GM23338 (cell line): ENCODE data around the gene RNF182. TPM values are rescaled to one million over a fixed set of nuclear protein-coding genes. Genes with fewer than 3 reads are reported as not detected.

Experiments used
- ATAC-seq: fragments of 200-7000 bp; cut with Tn5 transposase; 3 replicates; pipeline ENCODE4 v1.9.1; 2020
- DNase-seq: peaks from one replicate; pipeline ENCODE4 v3.0.0-alpha.2; 2015; ENCODE audit warnings: low spot score
- H2AFZ ChIP-seq: fragments of 200-600 bp; sonication (generic); 2 replicates; pipeline ENCODE4 v1.8.0; 2016; ENCODE audit warnings: antibody characterized with exemption, mild to moderate bottlenecking, moderate library complexity
- H3F3A ChIP-seq: fragments of 200-600 bp; sonication (generic); replicated peaks from 2 replicates; pipeline ENCODE4 v1.8.0; 2017; ENCODE audit warnings: antibody characterized with exemption, mixed run types, low read depth
- H3K27ac ChIP-seq: fragments of 200-600 bp; sonication (generic); 2 replicates; pipeline ENCODE4 v1.6.1; 2016; ENCODE audit warnings: low read depth
- H3K27me3 ChIP-seq: fragments of 200-600 bp; sonication (generic); 2 replicates; pipeline ENCODE4 v1.8.0; 2016; ENCODE audit warnings: mild to moderate bottlenecking, mixed run types, moderate library complexity; ENCODE audit not compliant: insufficient read depth
- H3K36me3 ChIP-seq: fragments of 200-600 bp; sonication (generic); 2 replicates; pipeline ENCODE4 v1.8.0; 2016; ENCODE audit warnings: mild to moderate bottlenecking; ENCODE audit not compliant: insufficient read depth
- H3K4me1 ChIP-seq: fragments of 200-600 bp; sonication (generic); 2 replicates; pipeline ENCODE4 v1.8.0; 2016; ENCODE audit warnings: mild to moderate bottlenecking, moderate library complexity; ENCODE audit not compliant: insufficient read depth
- H3K4me2 ChIP-seq: fragments of 200-600 bp; sonication (generic); 2 replicates; pipeline ENCODE4 v1.7.1; 2017; ENCODE audit warnings: mixed run types
- H3K4me3 ChIP-seq: fragments of 200-600 bp; sonication (generic); 2 replicates; pipeline ENCODE4 v1.6.1; 2016; ENCODE audit warnings: mixed run types
- H3K79me2 ChIP-seq: fragments of 200-600 bp; sonication (generic); replicated peaks from 2 replicates; pipeline ENCODE4 v1.8.0; 2017; ENCODE audit warnings: mild to moderate bottlenecking; ENCODE audit not compliant: insufficient read depth
- H3K9me2 ChIP-seq: fragments of 200-600 bp; sonication (generic); 2 replicates; pipeline ENCODE4 v1.8.0; 2017; ENCODE audit not compliant: insufficient read depth
- H4K20me1 ChIP-seq: fragments of 200-600 bp; sonication (generic); replicated peaks from 2 replicates; pipeline ENCODE4 v1.8.0; 2017; ENCODE audit warnings: mild to moderate bottlenecking; ENCODE audit not compliant: insufficient read depth
- H3K27ac Mint-ChIP-seq: 2 replicates; pipeline ENCODE4 v1.8.0; 2020; ENCODE audit warnings: inconsistent platforms, mild to moderate bottlenecking, moderate library complexity, mixed read lengths
- H3K27me3 Mint-ChIP-seq: 3 replicates; pipeline ENCODE4 v1.8.0; 2022; ENCODE audit warnings: low read depth, mild to moderate bottlenecking, moderate library complexity, mixed read lengths, inconsistent platforms; ENCODE audit not compliant: insufficient read depth, poor library complexity
- H3K36me3 Mint-ChIP-seq: 3 replicates; pipeline ENCODE4 v1.8.0; 2021; ENCODE audit warnings: low read depth, mild to moderate bottlenecking, inconsistent platforms, moderate library complexity, mixed read lengths
- H3K4me1 Mint-ChIP-seq: 3 replicates; pipeline ENCODE4 v1.8.0; 2020; ENCODE audit warnings: mild to moderate bottlenecking, inconsistent platforms, mixed read lengths
- H3K4me3 Mint-ChIP-seq: 3 replicates; pipeline ENCODE4 v1.8.0; 2021; ENCODE audit warnings: moderate library complexity, mild to moderate bottlenecking, inconsistent platforms, mixed read lengths
- H3K9me3 Mint-ChIP-seq: 3 replicates; pipeline ENCODE4 v1.8.0; 2020; ENCODE audit warnings: moderate library complexity, mild to moderate bottlenecking, inconsistent platforms, mixed read lengths
- CREB1 ChIP-seq: fragments of 250-450 bp; sonication (Bioruptor Pico); IDR thresholded peaks from 2 replicates; pipeline ENCODE4 v1.5.0; 2020; ENCODE audit warnings: low read depth, mild to moderate bottlenecking, moderate library complexity
- EZH2 ChIP-seq: fragments of 200-600 bp; sonication (generic); IDR thresholded peaks from one replicate; pipeline ENCODE4 v1.8.0; 2017; ENCODE audit warnings: antibody characterized with exemption, mild to moderate bottlenecking, low read depth; ENCODE audit not compliant: unreplicated experiment
- JUNB ChIP-seq: IDR thresholded peaks from one replicate; pipeline ENCODE4 v1.6.1; 2016; ENCODE audit warnings: antibody characterized with exemption; ENCODE audit not compliant: unreplicated experiment
- POLR2AphosphoS5 ChIP-seq: IDR thresholded peaks from 2 replicates; pipeline ENCODE4 v1.6.1; 2016; ENCODE audit warnings: antibody characterized with exemption, low read depth
- ZNF462 ChIP-seq: fragments of 250-450 bp; sonication (Bioruptor Pico); IDR thresholded peaks from 2 replicates; pipeline ENCODE4 v1.5.0; 2020; ENCODE audit warnings: mild to moderate bottlenecking, moderate library complexity
- polyA plus RNA-seq: library from polyadenylated mRNA; unstranded; fragments of >200 nt; fragmentation: Nextera tagmentation; extraction: Ambion mirVana; gene quantifications from 2 replicates; pipeline ENCODE4 v1.2.1, GENCODE V29; 2016
- total RNA-seq: library from RNA; depleted of rRNA; stranded (reverse); fragments of >200 nt; shearing (Covaris generic); gene quantifications from 2 replicates; pipeline ENCODE4 v1.2.3, GENCODE V29; 2014

RNF182 gene
- total and polyA plus RNA-seq, 2 experiments from 2014 or later, result 3.2 to 9.8 TPM

- peaks cover 27% of the 10 kb centered on the region for H3K4me1 Mint-ChIP-seq
- 0 out of 2 replicates have a peak, but pooled peaks cover 2% of the 10 kb centered on the region for H3F3A ChIP-seq
- no peak overlapping the region; the same call in 1 of the 2 replicates for H3K27ac ChIP-seq
- TF ChIP-seq CREB1 (CRISPR knock-in tag) (no peak), EZH2 (no peak), POLR2AphosphoS5 (no peak), JUNB (no peak), ZNF462 (CRISPR knock-in tag) (no peak)
- H3K4me3 ChIP-seq, result peak overlapping the region; percentile 55
- no peaks in the 10 kb centered on the region for H3K27me3 ChIP-seq
- peaks cover 7% of the 10 kb centered on the region; the same call in 2 of the 3 replicates for H3K36me3 Mint-ChIP-seq
- ATAC-seq, result no peak
- H3K4me3 Mint-ChIP-seq, result no peak overlapping the region; the same call in 2 of the 3 replicates
- peaks cover 10% of the 10 kb centered on the region for H3K9me3 Mint-ChIP-seq
- no peaks in the 10 kb centered on the region for H3K36me3 ChIP-seq
- DNase-seq, result no peak
- H3K79me2 ChIP-seq, result no peaks in the 10 kb centered on the region
- H3K9me2 ChIP-seq, result peaks cover 8% of the 10 kb centered on the region; the same call in 1 of the 2 replicates
- H3K27ac Mint-ChIP-seq, result no peak overlapping the region
- peak overlapping the region; percentile 67; the same call in 1 of the 2 replicates for H2AFZ ChIP-seq
- H3K4me2 ChIP-seq, result peak overlapping the region; percentile 81
- H3K27me3 Mint-ChIP-seq, result peaks cover 22% of the 10 kb centered on the region
- no peaks in the 10 kb centered on the region for H4K20me1 ChIP-seq
- H3K4me1 ChIP-seq, result peaks cover 24% of the 10 kb centered on the region
These were observed 92.3 kb downstream of the RNF182 start for GRCh38 chr6:14016935-14017625.
